Left hindlimb (tissue), 1 donor: Measurements from ENCODE around the gene FAM163B.

Experiments used
- DNase-seq: peaks from one replicate; pipeline ENCODE4 v3.0.0-alpha.2; 2018

FAM163B gene

DNA sequence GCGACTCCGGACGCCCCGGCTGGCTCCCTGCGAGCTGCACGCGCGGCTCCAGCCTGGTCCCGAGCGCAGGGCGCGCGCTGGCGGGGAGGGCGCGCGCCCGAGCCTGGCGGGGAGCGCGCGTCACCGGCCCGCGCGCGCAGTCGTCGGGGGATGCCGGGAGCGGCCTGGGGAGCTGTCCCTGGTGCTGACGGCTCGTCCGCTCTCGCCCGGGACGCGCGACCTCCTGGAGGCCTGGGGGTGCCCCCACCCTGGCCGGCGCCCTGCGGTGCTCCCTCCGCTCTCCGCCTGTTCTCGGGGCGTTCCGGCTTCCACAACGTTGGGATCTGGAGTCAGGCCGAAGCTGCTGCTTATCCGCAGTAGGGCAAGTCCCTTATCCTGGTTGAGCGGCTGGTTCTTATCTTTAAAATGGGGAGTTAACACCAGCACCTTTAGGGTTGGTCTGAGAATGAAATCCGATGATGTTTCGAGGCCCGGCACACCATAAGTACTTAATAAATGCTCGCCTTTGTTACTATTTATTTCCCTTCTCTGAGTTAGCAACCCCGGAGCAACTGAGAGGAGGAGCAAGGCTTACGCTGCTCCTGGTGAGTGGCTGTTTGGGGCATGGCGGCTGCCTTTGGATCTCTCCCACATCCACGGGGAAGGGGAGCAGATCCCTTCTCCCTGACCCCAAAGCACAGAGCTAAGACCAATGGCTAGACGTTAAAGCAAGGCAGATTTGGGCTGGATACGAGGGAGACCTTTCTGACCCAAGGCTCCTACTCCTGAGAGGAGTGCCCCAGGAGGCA, at the start of gene FAM163B:
FAM163B (minus strand) TSS at position 79 of the 788 bp plus-strand sequence. CDS start 29,166 bp downstream, outside the sequence.
- DNase-seq: peak; percentile 78

DNA sequence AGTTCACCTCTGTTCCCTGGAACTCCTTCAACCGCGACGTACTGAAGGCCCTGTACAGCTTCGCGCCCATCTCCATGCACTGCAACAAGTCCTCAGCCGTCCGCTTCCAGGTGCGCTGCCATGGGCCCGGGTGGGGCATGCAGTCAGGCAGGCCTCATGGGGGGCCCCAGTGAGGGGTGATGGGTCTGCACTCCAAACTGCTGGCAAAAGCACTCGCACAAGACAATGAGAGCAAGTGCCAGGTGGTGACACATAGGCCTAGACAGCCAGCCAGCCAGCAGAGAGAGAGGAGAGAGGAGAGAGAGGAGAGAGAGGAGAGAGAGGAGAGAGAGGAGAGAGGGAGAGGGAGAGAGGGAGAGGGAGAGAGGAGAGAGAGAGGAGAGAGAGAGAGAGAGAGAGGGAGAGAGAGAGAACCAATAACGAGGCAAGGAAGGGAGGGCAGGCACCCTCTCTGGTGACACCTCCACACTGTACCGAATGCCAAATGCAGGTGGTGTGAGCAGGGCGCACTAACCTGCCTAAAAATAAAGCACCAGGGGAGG, 48.0 kb upstream of the FAM163B start:
- no peak for DNase-seq

DNA sequence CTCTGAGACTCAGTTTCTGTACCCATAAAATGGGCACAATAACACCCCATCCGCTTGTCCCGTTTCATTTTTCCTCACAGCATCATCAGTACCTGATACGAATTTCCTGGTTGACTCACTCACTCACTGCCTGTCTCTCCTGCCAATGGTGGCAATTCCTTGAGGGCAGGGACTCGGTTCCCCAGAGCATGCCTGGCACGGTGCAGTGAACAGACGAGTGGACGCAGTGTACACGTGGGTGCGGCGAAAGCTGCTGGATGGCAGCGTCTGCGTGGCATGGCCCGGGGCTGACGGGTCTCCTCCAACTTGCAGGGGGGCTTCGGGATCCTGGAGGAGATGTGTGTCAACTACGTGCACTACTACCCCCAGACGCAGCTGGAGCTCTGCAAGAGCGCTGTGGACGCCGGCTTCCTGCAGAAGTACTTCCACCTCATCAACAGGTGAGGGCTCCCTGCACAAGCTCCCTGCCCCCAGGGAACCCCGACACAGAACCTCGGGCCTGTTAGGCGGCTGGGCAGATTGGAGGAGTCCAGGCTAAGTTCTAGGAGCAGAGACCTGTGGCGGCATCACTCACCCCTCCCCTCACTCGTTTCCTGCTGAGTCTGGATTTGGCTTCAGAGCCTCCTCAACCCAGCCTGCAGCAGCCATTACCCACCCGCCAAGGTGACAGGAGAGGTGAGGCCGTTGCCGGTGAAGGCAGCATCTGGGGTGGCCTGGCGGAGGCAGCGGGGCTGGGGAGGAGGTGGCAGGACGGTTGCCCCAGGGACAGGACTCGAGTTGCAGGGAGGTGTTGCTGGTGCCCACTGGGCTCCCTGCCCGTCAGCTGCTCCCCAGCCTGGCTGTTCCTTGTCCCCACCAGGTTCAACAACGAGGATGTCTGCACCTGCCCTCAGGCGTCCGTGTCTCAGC, 47.3 kb upstream of the FAM163B start:
- no peak for DNase-seq

GRCh38 chr9:133655701-133656100, 46.5 kb upstream of the FAM163B start:
- no peak for DNase-seq

DNA sequence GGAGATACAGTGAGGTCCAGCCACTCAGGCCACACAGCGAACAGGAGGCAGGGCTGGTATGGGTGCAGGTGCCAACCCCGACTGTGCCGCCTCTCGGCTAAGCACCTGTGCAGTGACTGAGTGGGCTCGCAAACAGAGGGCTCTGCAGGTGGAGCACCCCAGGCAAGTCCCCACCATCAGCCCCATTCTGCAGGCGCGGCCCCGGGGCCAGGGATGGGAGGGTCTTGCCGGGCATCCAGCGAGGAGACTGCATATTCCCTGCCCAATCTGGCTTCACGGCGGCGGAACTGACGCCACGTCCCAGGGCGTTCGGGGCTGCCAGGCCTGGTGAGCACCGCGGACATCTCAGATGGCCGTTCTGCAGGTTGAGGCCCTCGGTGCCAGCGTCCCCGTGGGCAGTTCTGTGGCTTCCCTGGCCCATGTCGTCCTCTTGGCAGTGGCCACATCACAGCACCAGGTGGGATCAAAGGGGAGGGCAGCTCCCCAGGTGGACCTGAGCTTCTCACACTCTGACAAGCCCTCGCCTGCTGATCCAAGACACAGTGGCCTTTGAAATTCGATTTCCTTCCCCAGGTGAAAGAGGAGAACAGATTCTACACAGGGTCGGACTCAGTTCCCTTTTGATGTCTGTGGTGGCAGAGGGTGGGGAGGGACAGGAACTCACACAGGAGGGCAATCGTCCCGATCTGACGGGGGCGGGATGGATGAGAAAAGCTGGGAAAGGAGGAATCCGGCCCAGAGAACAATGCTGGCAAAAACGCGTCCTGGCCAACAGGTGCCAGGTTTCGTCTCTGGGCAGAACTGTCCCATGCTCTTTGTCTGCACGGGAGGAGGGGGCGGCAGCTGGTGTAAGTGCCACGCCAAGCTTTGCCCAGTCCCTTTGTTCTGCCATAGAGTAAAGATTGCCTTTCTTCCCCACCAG, 45.8 kb upstream of the FAM163B start:
- no peak for DNase-seq

- no peak for DNase-seq
These were observed 44.4 kb upstream of the FAM163B start for GRCh38 chr9:133653638-133654037.

- DNase-seq: no peak
These were observed 40.8 kb upstream of the FAM163B start for GRCh38 chr9:133650026-133650425.

- DNase-seq: no peak
These were observed 40.0 kb upstream of the FAM163B start for GRCh38 chr9:133649194-133649593.

DNA sequence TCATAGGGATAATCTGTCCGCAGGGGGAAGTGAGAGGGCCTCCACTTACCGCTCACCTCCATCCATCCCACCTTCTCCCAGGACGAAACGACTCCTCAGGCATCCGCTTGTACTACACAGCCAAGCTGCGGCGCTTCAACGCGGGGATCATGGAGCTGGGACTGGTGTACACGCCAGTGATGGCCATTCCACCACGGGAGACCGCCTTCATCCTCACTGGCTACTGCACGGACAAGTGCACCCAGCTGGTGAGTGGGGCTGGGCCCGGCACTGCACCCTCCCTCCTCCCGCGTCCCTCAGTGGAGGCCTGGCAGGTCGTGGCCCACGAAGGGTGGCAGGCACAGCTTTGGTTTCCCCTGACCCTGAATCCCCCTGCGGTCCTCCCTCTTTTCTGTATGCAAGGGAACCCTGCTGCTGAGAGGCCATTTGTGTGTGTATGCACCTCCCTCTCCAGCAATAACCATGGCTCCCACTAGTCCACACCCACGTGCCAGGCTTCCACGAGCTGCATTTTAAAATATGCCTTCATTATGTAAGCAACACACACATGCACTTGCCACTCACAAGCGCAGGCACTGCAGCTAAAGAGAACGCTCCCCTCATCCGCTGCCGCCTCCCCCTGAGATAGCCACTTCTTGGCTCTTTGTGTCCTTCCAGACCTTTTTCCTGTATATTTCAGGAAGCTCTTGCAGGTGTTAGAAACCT, 38.7 kb upstream of the FAM163B start:
- no peak for DNase-seq

DNA sequence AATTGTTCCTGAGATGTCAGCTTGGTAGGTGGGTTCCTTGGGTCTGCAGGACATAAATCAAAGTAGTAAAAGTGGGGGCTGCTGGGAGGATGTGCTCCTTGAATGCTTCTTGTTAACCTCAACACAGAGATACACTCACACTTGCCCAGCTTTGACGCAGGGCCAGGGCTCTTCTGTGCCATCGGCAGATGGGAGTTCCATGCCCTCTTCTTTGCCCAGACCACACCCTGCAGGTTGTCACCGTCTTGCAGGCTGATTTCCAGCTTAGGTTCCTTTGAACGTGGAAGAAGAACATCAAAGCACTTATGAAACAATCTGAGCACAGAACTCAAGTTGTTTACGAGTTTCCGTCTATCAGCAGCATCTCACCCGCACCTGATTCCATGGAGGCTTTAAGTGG, 38.0 kb upstream of the FAM163B start:
- no peak for DNase-seq

DNA sequence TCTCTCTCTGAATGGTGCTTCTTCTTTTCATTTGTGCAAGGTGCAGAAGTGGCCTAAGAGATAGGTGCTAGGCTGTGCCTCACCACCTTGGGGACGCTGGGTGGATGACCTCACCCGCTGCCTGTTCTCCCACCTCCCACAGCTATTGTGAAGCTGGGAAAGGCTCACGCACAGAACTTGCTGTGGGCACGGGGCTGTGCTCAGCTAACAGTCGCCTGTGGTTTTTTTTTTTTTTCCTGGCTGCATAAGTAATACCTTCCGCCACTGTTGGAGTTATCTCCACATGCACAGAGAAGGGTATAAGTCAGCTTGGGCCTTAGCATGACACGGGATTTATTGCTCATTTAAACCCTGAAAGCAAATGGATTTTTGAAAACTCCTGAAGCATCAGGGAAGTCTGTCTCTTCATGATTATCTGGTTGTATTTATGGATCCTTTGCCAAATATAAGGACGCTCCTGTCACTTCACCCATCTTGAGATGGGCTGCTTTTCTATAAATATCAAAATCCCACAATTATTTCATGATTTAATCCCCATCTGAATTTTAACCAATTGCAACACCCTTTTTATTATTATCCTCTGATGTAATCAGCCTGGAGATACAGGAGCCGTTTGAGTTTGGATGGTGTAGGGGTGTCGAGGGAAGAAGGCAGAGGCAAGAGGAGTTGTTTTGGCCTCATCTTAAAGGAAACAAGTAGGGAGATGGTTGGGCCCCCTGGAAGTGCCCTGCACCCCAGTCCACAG, 36.0 kb upstream of the FAM163B start:
- DNase-seq: no peak

DNA sequence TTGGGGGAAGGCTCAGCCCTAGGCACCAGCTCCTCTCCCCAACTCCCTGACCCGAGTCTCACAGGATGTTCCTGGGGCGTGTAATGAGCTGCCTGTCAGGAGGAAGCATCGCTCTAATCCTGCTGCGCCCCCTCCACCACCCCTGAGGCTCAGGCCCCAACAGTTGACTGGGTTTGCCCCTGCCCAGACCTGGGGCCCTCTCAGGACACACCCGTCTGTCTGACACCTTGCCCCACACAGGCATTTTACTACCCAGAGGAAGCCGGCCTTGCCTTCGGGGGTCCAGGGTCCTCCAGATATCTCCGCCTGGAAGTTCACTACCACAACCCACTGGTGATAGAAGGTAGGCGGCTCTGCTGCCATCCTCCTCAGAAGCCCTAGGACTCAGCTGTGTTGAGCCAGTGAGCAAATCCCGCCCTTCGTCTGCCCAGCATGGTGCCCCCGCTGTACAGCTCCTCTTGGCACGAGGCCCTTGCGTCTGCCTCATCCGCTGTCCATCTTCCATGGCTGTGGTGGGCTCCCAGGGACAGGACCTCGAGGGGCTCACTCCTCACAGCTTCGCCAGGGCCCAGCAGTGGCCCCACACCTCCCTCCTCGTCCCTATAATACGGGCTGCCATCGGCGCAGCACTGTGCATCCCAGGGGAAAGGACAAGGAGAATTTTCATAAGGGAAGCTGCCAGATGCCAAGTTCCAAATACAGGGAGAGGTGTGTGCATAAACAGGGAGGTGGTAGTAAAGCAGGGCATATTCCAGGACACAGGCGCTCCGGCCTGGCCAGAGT, 35.0 kb upstream of the FAM163B start:
- no peak for DNase-seq

- no peak for DNase-seq
These were observed 34.2 kb upstream of the FAM163B start for GRCh38 chr9:133643362-133643755.

GRCh38 chr9:133642708-133643361, 33.6 kb upstream of the FAM163B start:
- DNase-seq: no peak

DNA sequence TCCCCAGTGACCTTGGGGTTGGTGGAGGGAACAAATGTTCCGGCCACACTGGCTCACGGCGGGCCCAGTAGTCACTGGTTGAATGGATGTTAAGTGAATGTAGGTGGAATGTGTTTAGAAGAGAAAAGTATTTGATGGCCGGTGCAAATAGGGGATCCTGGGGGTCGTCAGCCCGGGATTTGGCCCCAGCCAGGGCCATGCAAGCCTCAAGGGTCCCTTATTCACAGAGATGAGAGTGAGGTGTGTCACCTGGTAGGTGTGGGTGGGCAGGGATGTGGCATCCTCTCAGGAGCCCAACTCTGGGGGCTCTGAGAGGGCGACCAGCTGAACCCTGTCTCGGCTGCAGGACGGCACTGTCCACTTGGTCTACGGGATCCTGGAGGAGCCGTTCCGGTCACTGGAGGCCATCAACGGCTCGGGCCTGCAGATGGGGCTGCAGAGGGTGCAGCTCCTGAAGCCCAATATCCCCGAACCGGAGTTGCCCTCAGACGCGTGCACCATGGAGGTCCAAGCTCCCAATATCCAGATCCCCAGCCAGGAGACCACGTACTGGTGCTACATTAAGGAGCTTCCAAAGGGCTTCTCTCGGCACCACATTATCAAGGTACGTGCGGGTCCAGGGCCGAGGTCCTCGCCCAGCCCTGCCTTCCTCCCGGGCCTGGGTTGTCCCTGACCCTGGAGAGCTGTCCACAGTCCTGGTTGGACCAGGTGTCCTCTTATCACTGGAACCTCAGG, 32.8 kb upstream of the FAM163B start:
- no peak for DNase-seq

DNA sequence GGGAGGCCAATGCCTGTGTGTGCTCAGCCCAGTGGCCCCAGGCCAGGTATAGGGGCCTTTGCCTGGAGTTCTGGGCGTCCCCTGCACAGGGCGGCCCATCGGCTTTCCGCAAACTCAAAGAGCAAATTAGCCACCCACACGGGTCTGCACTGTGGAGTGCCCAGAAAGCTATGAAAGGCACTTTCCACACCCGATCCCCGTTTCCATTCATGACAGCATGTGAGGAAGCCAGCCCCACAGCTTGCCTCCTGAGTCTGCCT, 32.1 kb upstream of the FAM163B start:
- DNase-seq: no peak

- DNase-seq: no peak
These were observed 31.6 kb upstream of the FAM163B start for GRCh38 chr9:133640580-133641395.

GRCh38 chr9:133640160-133640559, 31.0 kb upstream of the FAM163B start:
- no peak for DNase-seq
